C1 segment of cervical spinal cord (tissue), 14 donors: ENCODE measurements around the gene WFS1.

Experiments used
- DNase-seq, 14 donors: peaks; one replicate each; lab custom pipeline; 2025; lab: John Stamatoyannopoulos, UW

WFS1 gene

GRCh38 chr4:6324461-6324998 lies 54.9 kb downstream of the WFS1 start:
- DNase-seq: no peak

GRCh38 chr4:6324999-6325787 lies 55.5 kb downstream of the WFS1 start:
- peak in 1 of 14 donors; percentile 35 for DNase-seq

- DNase-seq: no peak
These were observed 56.2 kb downstream of the WFS1 start for GRCh38 chr4:6325788-6326290.

GRCh38 chr4:6326312-6327060 lies 56.8 kb downstream of the WFS1 start:
- DNase-seq: no peak

GRCh38 chr4:6327220-6327917 lies 57.7 kb downstream of the WFS1 start:
- peak in 13 of 14 donors; percentile 32 to 83 (median 62) for DNase-seq

GRCh38 chr4:6328526-6328925 lies 58.9 kb downstream of the WFS1 start:
- DNase-seq: no peak

GRCh38 chr4:6329478-6330383 lies 60.1 kb downstream of the WFS1 start:
- no peak for DNase-seq

GRCh38 chr4:6330384-6330767 lies 60.7 kb downstream of the WFS1 start:
- DNase-seq: no peak

GRCh38 chr4:6331018-6331417 lies 61.4 kb downstream of the WFS1 start:
- DNase-seq: no peak

- DNase-seq: no peak
These were observed 61.8 kb downstream of the WFS1 start for GRCh38 chr4:6331468-6331867.

- peak in 3 of 14 donors; percentile 11 to 37 (median 15) for DNase-seq
These were observed 62.5 kb downstream of the WFS1 start for GRCh38 chr4:6332042-6332668.

GRCh38 chr4:6332669-6333050 lies 63.0 kb downstream of the WFS1 start:
- DNase-seq: no peak

- DNase-seq: no peak
These were observed 63.9 kb downstream of the WFS1 start for GRCh38 chr4:6333301-6334202.

GRCh38 chr4:6334203-6334887 lies 64.7 kb downstream of the WFS1 start:
- DNase-seq: no peak

GRCh38 chr4:6335040-6335590 lies 65.5 kb downstream of the WFS1 start:
- DNase-seq: no peak

- no peak for DNase-seq
These were observed 66.5 kb downstream of the WFS1 start for GRCh38 chr4:6336166-6336565.

- no peak for DNase-seq
These were observed 67.8 kb downstream of the WFS1 start for GRCh38 chr4:6337331-6337935.
